SH-SY5Y (cell line): ENCODE results near the gene PGS1.

Experiments
- GATA2 ChIP-seq: IDR thresholded peaks from 2 replicates; pipeline ENCODE4 v1.6.1; 2011; ENCODE audit warnings: mild to moderate bottlenecking, low read depth, low read length
- GATA3 ChIP-seq: IDR thresholded peaks from 2 replicates; pipeline ENCODE4 v1.6.1; 2011; ENCODE audit warnings: low read depth, mild to moderate bottlenecking, low read length, moderate library complexity

DNA sequence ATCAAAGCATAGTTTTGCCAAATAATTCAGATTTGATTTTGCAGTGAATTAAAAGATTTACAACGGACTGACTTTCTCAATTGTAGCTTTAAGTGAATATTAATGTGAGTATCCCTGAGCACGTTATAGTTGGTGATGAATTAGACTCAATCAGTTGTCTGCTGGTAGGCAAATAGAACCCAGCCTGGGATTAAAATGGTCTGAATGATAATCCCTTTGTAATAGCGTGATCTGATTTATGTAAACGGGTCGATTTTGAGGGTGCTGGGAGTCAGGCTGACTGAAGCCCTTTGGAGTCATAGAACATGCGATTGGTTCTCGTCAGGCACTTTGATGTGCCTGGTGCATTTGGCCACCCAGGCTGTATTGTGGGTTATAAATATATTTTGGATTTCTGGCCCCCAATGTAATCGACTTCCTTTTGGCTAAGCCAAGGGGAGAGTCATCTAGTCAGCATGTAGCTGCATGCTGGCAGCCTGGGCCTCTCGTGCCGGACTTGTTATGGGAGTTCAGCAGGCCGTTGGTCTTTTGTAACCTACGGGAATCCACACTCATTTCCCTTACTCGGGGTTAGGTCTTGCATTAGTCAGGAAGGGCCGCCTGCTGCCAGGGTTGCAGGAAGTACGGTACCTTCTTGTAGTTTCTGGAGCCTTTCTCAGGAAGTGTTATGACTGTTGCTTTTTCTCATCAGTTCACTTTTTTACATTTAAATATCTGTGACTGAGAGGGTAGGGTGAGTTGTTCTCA, 5.4 kb downstream of the PGS1 start:
- TF ChIP-seq GATA2 (no peak), GATA3 (no peak)
